Neural cell (in vitro differentiated cells): Measurements from ENCODE around the gene SPAG7.

Experiments used
- CTCF ChIP-seq: fragments of 450-650 bp; IDR thresholded peaks from 2 replicates; pipeline ENCODE4 v1.5.1; 2014; ENCODE audit warnings: antibody characterized with exemption, mild to moderate bottlenecking, moderate library complexity; ENCODE audit not compliant: poor library complexity, severe bottlenecking
- EP300 ChIP-seq: fragments of 450-650 bp; conservative IDR thresholded peaks from 2 replicates; pipeline ENCODE4 v1.6.1; 2014; ENCODE audit warnings: antibody characterized with exemption, mild to moderate bottlenecking, moderate library complexity; ENCODE audit not compliant: poor library complexity, severe bottlenecking
- EZH2 ChIP-seq: fragments of 200-600, 300-800 bp; shearing (Covaris generic), sonication (generic); IDR thresholded peaks from 2 replicates; pipeline ENCODE4 v1.6.1; 2014; ENCODE audit warnings: antibody characterized with exemption, low read length, borderline replicate concordance, mild to moderate bottlenecking; ENCODE audit not compliant: insufficient read depth, poor library complexity, severe bottlenecking
- MXI1 ChIP-seq: fragments of 450-650 bp; conservative IDR thresholded peaks from 2 replicates; pipeline ENCODE4 v1.6.1; 2014; ENCODE audit warnings: antibody characterized with exemption, mild to moderate bottlenecking; ENCODE audit not compliant: poor library complexity, severe bottlenecking
- POLR2AphosphoS5 ChIP-seq: IDR thresholded peaks from 2 replicates; pipeline ENCODE4 v1.6.1; 2012
- RAD21 ChIP-seq: fragments of 450-650 bp; conservative IDR thresholded peaks from 2 replicates; pipeline ENCODE4 v1.6.1; 2014; ENCODE audit warnings: antibody characterized with exemption, mild to moderate bottlenecking, moderate library complexity
- REST ChIP-seq: IDR thresholded peaks from 2 replicates; pipeline ENCODE4 v1.6.1; 2012; ENCODE audit warnings: borderline replicate concordance
- SMC3 ChIP-seq: fragments of 450-650 bp; conservative IDR thresholded peaks from 2 replicates; pipeline ENCODE4 v1.6.1; 2014; ENCODE audit warnings: antibody characterized with exemption, mild to moderate bottlenecking, moderate library complexity; ENCODE audit not compliant: poor library complexity
- TAF1 ChIP-seq: IDR thresholded peaks from 2 replicates; pipeline ENCODE4 v1.6.1; 2012; ENCODE audit warnings: low read depth

- TF ChIP-seq CTCF (no peak), EZH2 (no peak), TAF1 (no peak), REST (no peak), RAD21 (no peak), POLR2AphosphoS5 (peak; percentile 75), EP300 (peak; percentile 43), MXI1 (peak; percentile 82), SMC3 (no peak)
Measured at GRCh38 chr17:4948166-4948930, 19.3 kb downstream of the SPAG7 start, which contains the start of gene PFN1.
